Measurements from ENCODE around the gene CYTH2. TPM values are rescaled to one million over a fixed set of nuclear protein-coding genes. Genes with fewer than 3 reads are reported as not detected.

CYTH2 gene
- total RNA-seq, 4 donors from 2014 or later, result 91.6 to 232 (median 139) TPM

DNA sequence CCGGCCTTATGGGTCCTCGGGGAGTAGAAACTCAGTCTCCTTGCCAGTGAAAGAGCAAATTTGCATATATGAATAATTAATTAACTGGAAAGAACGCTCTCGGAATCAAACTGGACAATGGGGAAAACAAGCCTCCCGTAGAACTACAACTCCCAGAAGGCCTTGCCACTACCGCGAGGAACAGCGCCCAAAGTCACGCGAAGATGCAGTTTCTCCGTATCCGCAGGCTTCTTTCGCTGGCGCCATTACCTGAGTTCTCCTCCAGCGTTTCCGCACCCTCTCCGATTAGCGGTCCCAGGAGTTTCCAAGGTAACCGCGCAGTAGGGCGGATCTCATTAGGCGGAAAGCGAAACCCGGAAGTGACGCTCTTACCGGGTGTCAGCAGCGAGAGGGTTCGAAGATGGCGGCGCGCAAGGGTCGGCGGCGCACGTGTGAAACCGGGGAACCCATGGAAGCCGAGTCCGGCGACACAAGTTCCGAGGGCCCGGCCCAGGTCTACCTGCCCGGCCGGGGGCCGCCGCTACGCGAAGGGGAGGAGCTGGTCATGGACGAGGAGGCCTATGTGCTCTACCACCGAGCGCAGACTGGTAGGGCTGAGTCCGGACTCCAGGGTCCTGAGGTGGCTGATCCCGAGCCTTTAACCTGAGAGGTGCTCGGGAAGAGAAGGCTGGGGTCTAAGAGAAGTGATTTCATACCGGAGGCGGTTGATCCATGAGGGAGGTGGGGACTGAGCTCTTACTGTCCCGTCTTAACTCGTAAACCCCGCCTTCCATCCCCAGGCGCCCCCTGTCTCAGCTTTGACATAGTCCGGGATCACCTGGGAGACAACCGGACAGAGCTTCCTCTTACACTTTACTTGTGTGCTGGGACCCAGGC is 23.3 kb upstream of the CYTH2 start, which contains the start of gene GRWD1:
GRWD1 (plus strand) TSS at position 378 of the 876 bp plus-strand sequence; CDS start at position 401, 23 bp downstream.
- TF ChIP-seq, protein P1, sequence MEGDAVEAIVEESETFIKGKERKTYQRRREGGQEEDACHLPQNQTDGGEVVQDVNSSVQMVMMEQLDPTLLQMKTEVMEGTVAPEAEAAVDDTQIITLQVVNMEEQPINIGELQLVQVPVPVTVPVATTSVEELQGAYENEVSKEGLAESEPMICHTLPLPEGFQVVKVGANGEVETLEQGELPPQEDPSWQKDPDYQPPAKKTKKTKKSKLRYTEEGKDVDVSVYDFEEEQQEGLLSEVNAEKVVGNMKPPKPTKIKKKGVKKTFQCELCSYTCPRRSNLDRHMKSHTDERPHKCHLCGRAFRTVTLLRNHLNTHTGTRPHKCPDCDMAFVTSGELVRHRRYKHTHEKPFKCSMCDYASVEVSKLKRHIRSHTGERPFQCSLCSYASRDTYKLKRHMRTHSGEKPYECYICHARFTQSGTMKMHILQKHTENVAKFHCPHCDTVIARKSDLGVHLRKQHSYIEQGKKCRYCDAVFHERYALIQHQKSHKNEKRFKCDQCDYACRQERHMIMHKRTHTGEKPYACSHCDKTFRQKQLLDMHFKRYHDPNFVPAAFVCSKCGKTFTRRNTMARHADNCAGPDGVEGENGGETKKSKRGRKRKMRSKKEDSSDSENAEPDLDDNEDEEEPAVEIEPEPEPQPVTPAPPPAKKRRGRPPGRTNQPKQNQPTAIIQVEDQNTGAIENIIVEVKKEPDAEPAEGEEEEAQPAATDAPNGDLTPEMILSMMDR (IDR thresholded peaks at IDR 0.05), result peak in 2 of 6 experiments; percentile 2 to 7
- TF ChIP-seq POLR2A (IDR thresholded peaks at IDR 0.05), result peak in 1 of 2 donors; percentile 52
- 0 to 1% methylated on average over 29 to 57 of the region's 61 CpGs for WGBS, 2 donors
- H3K27ac ChIP-seq, result peak within 1 kb of the TSS; percentile 72 to 89 (median 82)

DNA sequence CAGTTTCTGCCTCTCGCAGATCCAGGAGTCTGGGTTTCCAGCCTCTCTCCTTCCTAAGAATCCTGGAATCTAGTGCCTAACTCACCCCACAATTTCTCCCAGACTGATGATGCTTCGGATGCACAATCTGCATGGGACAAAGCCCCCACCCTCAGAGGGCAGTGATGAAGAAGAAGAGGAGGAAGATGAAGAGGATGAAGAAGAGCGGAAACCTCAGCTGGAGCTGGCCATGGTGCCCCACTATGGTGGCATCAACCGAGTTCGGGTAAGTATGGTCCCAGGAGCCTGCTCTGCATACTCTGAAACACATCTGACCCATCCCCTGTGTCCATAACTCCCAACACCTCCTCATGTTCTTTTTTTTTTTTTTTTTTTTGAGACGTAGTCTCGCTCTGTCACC is 22.6 kb upstream of the CYTH2 start:
- Histone ChIP-seq H3K4me1 (peaks cover 19 to 20% of the 10 kb centered on the region in 2 donors), H3K9me3 (no peaks in the 10 kb centered on the region), H3K4me3 (replicated peaks in 1 of 3) (peak overlapping the region in 2 of 3 donors; percentile 50 to 67), H3K36me3 (peaks cover 30 to 33% of the 10 kb centered on the region in 2 donors), H3K27me3 (no peaks in the 10 kb centered on the region), H3K27ac (no peak overlapping the region)
- TF ChIP-seq, protein P1 (IDR thresholded peaks at IDR 0.05), result no peak
- TF ChIP-seq POLR2A (IDR thresholded peaks at IDR 0.05), result no peak
- no peak for DNase-seq
- intact Hi-C loops (cut with DNase I), result loop anchor here (10.0 kb wide), 1 partner anchor 52 kb away; the partner anchor contains the start of genes GRIN2D and KDELR1
- WGBS, 2 donors, result 83 to 84% methylated on average over 7 of the region's 7 CpGs

More for the DNA sequence above, 23.3 kb upstream of the CYTH2 start, which contains the start of gene GRWD1:
- intact Hi-C loops (cut with DNase I), result loop anchor here (10.0 kb wide), 1 partner anchor 51 kb away; the partner anchor contains the start of genes GRIN2D and KDELR1
- DNase-seq, result peak; percentile 94 to 95
- peaks cover 22 to 26% of the 10 kb centered on the region in 2 donors for H3K36me3 ChIP-seq
- H3K4me3 ChIP-seq (replicated peaks in 1 of 3), result peak within 1 kb of the TSS; percentile 16 to 67 (median 50)
- no peaks in the 10 kb centered on the region for H3K9me3 ChIP-seq
- H3K4me1 ChIP-seq, result peaks cover 19 to 20% of the 10 kb centered on the region in 2 donors
- no peaks in the 10 kb centered on the region for H3K27me3 ChIP-seq

DNA sequence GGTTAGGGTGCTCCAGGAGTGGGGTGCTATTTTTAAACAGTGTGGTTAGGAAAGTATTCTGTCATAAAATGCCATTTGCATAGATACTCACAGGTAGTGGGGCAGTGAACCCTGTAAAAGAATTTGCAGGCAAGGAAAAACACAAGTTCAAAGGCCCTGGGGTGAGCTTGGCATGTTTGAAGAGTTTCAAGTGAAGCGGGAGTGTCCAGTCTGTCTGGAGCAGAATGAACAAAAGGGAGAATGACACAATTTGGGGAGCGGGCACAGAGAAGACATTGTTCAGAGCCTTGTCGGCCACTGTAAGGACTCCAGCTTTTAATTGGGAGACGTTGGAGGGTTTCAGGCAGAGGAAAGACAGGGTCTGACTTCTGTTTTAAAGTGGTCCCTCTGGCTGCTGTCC is 20.6 kb upstream of the CYTH2 start:
- no peaks in the 10 kb centered on the region for H3K9me3 ChIP-seq
- peaks cover 48 to 52% of the 10 kb centered on the region in 2 donors for H3K36me3 ChIP-seq
- TF ChIP-seq, protein P1 (IDR thresholded peaks at IDR 0.05), result no peak
- no peak for TF ChIP-seq POLR2A (IDR thresholded peaks at IDR 0.05)
- H3K4me1 ChIP-seq, result peaks cover 19 to 20% of the 10 kb centered on the region in 2 donors
- intact Hi-C loops (cut with DNase I), result loop anchor here (10.0 kb wide), 1 partner anchor 54 kb away; the partner anchor contains the start of genes GRIN2D and KDELR1
- no peaks in the 10 kb centered on the region for H3K27me3 ChIP-seq
- DNase-seq, result no peak
- H3K4me3 ChIP-seq (replicated peaks in 1 of 3), result no peak overlapping the region
- H3K27ac ChIP-seq, result no peak overlapping the region
- WGBS, 2 donors, result 91 to 96% methylated on average over 4 of the region's 4 CpGs

DNA sequence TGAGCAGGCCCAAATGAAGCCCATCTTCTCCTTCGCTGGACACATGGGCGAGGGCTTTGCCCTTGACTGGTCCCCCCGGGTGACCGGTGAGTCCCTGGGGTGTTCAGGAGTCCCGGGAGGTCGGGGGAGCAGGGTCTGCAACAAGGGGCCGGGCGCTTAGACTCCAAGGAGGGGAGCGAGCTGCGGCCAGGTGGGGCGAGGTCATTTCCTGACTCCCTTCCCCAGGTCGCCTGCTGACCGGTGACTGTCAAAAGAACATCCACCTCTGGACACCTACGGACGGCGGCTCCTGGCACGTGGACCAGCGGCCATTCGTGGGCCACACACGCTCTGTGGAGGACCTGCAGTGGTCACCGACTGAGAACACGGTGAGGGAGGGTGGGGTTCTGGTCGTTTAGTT is 18.7 kb upstream of the CYTH2 start:
- Histone ChIP-seq H3K27ac (no peak overlapping the region), H3K4me3 (replicated peaks in 1 of 3) (no peak overlapping the region), H3K27me3 (no peaks in the 10 kb centered on the region), H3K9me3 (no peaks in the 10 kb centered on the region), H3K36me3 (peaks cover 57 to 58% of the 10 kb centered on the region in 2 donors), H3K4me1 (peaks cover 4 to 5% of the 10 kb centered on the region in 2 donors)
- intact Hi-C loops (cut with DNase I), result no loop called here
- WGBS, 2 donors, result 94 to 98% methylated on average over 15 to 18 of the region's 23 CpGs
- no peak for DNase-seq
- no peak for TF ChIP-seq POLR2A (IDR thresholded peaks at IDR 0.05)
- TF ChIP-seq, protein P1 (IDR thresholded peaks at IDR 0.05), result no peak
